ENCODE results near the gene UCN2.

DNA sequence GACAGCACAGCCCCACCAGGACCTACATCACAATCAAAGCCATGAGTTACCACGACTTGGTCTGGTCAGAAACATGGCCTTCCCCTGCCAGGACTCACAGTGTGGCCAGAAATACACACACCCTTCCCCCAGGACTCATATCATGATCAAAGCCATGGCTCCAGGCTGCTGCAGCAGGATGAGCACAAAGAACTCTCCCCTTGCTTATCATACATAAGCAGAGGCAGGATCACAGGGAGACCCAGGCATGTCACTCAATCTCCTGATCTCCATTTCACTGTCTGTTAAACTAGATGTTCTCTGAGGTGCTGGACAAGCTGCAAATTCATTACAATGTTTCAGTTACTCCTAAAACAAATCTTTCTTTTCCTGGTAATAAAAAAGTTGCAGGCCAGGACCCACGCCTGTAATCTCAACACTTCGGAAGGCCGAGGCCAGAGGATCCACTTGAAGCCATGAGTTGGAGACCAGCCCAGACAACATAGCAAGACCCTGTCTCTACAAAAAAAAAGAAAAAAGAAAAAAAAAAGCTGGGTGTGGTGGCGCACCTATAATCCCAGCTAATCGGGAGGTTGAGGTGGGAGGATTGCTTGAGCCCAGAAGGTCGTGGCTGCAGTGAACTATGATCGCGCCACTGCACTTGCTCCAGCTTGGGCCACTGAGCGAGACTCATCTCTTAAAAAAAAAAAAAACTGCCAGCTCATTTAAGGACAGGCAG, 8.2 kb downstream of the UCN2 start:
- no peak for TF ChIP-seq POLR2AphosphoS5 (IDR thresholded peaks at IDR 0.05; ENCODE audit: borderline replicate concordance, low read depth, low read length)
- no peak for TF ChIP-seq EZH2 (IDR thresholded peaks at IDR 0.05)

All from SK-N-MC (cell line).